ENCODE results near the gene ZBTB2.
"Not testable (repeated sequence)": the region's sequence is repeated elsewhere in the genome, so short reads cannot be mapped to it uniquely, and the experiment has no call there.

ZBTB2 gene

DNA sequence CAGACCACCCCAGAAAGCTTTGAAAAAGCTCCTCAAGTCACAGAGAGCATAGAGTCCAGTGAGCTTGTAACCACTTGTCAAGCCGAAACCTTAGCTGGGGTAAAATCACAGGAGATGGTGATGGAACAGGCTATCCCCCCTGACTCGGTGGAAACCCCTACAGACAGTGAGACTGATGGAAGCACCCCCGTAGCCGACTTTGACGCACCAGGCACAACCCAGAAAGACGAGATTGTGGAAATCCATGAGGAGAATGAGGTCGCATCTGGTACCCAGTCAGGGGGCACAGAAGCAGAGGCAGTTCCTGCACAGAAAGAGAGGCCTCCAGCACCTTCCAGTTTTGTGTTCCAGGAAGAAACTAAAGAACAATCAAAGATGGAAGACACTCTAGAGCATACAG is 39.6 kb downstream of the ZBTB2 start:
- Histone ChIP-seq H3K4me1 (ENCODE audit: low read length) (no peaks in the 10 kb centered on the region), H3K9me3 (ENCODE audit: insufficient read depth, low read length) (no peaks in the 10 kb centered on the region), H3K27me3 (ENCODE audit: low read depth, low read length) (no peaks in the 10 kb centered on the region), H3K4me2 (ENCODE audit: low read length) (no peak overlapping the region), H3K9ac (ENCODE audit: low read length) (no peak overlapping the region), H4K20me1 (ENCODE audit: insufficient read depth, low read length) (no peaks in the 10 kb centered on the region), H3K4me3 (ENCODE audit: low read length) (no peak overlapping the region), H3K27ac (ENCODE audit: low read length) (no peak overlapping the region), H2AFZ (ENCODE audit: low read depth, low read length) (no peak overlapping the region), H3K79me2 (ENCODE audit: low read length) (no peaks in the 10 kb centered on the region), H3K36me3 (replicated peaks; ENCODE audit: low read depth, low read length) (peaks cover 5% of the 10 kb centered on the region)
- no peak for TF ChIP-seq EZH2phosphoT487 (IDR thresholded peaks at IDR 0.05; ENCODE audit: low read depth)
- TF ChIP-seq, protein P1, sequence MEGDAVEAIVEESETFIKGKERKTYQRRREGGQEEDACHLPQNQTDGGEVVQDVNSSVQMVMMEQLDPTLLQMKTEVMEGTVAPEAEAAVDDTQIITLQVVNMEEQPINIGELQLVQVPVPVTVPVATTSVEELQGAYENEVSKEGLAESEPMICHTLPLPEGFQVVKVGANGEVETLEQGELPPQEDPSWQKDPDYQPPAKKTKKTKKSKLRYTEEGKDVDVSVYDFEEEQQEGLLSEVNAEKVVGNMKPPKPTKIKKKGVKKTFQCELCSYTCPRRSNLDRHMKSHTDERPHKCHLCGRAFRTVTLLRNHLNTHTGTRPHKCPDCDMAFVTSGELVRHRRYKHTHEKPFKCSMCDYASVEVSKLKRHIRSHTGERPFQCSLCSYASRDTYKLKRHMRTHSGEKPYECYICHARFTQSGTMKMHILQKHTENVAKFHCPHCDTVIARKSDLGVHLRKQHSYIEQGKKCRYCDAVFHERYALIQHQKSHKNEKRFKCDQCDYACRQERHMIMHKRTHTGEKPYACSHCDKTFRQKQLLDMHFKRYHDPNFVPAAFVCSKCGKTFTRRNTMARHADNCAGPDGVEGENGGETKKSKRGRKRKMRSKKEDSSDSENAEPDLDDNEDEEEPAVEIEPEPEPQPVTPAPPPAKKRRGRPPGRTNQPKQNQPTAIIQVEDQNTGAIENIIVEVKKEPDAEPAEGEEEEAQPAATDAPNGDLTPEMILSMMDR (IDR thresholded peaks at IDR 0.05; ENCODE audit: low read depth, low read length) = no peak

DNA sequence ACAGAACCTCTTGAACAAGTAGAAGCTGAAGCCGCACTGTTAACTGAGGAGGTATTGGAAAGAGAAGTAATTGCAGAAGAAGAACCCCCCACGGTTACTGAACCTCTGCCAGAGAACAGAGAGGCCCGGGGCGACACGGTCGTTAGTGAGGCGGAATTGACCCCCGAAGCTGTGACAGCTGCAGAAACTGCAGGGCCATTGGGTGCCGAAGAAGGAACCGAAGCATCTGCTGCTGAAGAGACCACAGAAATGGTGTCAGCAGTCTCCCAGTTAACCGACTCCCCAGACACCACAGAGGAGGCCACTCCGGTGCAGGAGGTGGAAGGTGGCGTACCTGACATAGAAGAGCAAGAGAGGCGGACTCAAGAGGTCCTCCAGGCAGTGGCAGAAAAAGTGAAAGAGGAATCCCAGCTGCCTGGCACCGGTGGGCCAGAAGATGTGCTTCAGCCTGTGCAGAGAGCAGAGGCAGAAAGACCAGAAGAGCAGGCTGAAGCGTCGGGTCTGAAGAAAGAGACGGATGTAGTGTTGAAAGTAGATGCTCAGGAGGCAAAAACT is 40.1 kb downstream of the ZBTB2 start:
- Histone ChIP-seq H4K20me1 (ENCODE audit: insufficient read depth, low read length) (no peaks in the 10 kb centered on the region), H3K4me2 (ENCODE audit: low read length) (no peak overlapping the region), H3K36me3 (replicated peaks; ENCODE audit: low read depth, low read length) (peaks cover under 1% of the 10 kb centered on the region), H2AFZ (ENCODE audit: low read depth, low read length) (no peak overlapping the region), H3K9ac (ENCODE audit: low read length) (no peak overlapping the region), H3K4me3 (ENCODE audit: low read length) (no peak overlapping the region), H3K27me3 (ENCODE audit: low read depth, low read length) (no peaks in the 10 kb centered on the region), H3K79me2 (ENCODE audit: low read length) (no peaks in the 10 kb centered on the region), H3K9me3 (ENCODE audit: insufficient read depth, low read length) (no peaks in the 10 kb centered on the region), H3K27ac (ENCODE audit: low read length) (no peak overlapping the region), H3K4me1 (ENCODE audit: low read length) (no peaks in the 10 kb centered on the region)
- TF ChIP-seq, protein P1 (IDR thresholded peaks at IDR 0.05; ENCODE audit: low read depth, low read length) = no peak
- no peak for TF ChIP-seq EZH2phosphoT487 (IDR thresholded peaks at IDR 0.05; ENCODE audit: low read depth)

DNA sequence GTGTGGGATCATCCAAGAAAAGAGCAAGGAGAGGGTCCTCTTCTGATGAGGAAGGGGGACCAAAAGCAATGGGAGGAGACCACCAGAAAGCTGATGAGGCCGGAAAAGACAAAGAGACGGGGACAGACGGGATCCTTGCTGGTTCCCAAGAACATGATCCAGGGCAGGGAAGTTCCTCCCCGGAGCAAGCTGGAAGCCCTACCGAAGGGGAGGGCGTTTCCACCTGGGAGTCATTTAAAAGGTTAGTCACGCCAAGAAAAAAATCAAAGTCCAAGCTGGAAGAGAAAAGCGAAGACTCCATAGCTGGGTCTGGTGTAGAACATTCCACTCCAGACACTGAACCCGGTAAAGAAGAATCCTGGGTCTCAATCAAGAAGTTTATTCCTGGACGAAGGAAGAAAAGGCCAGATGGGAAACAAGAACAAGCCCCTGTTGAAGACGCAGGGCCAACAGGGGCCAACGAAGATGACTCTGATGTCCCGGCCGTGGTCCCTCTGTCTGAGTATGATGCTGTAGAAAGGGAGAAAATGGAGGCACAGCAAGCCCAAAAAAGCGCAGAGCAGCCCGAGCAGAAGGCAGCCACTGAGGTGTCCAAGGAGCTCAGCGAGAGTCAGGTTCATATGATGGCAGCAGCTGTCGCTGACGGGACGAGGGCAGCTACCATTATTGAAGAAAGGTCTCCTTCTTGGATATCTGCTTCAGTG is 40.8 kb downstream of the ZBTB2 start:
- no peak overlapping the region for H3K4me2 ChIP-seq (ENCODE audit: low read length)
- H3K79me2 ChIP-seq (ENCODE audit: low read length) = no peaks in the 10 kb centered on the region
- no peak overlapping the region for H3K9ac ChIP-seq (ENCODE audit: low read length)
- H3K4me1 ChIP-seq (ENCODE audit: low read length) = no peaks in the 10 kb centered on the region
- H3K4me3 ChIP-seq (ENCODE audit: low read length) = no peak overlapping the region
- H3K36me3 ChIP-seq (replicated peaks; ENCODE audit: low read depth, low read length) = no peaks in the 10 kb centered on the region
- H2AFZ ChIP-seq (ENCODE audit: low read depth, low read length) = no peak overlapping the region
- H3K9me3 ChIP-seq (ENCODE audit: insufficient read depth, low read length) = no peaks in the 10 kb centered on the region
- no peak for TF ChIP-seq EZH2phosphoT487 (IDR thresholded peaks at IDR 0.05; ENCODE audit: low read depth)
- TF ChIP-seq, protein P1 (IDR thresholded peaks at IDR 0.05; ENCODE audit: low read depth, low read length) = no peak
- no peaks in the 10 kb centered on the region for H4K20me1 ChIP-seq (ENCODE audit: insufficient read depth, low read length)
- no peaks in the 10 kb centered on the region for H3K27me3 ChIP-seq (ENCODE audit: low read depth, low read length)
- no peak overlapping the region for H3K27ac ChIP-seq (ENCODE audit: low read length)

DNA sequence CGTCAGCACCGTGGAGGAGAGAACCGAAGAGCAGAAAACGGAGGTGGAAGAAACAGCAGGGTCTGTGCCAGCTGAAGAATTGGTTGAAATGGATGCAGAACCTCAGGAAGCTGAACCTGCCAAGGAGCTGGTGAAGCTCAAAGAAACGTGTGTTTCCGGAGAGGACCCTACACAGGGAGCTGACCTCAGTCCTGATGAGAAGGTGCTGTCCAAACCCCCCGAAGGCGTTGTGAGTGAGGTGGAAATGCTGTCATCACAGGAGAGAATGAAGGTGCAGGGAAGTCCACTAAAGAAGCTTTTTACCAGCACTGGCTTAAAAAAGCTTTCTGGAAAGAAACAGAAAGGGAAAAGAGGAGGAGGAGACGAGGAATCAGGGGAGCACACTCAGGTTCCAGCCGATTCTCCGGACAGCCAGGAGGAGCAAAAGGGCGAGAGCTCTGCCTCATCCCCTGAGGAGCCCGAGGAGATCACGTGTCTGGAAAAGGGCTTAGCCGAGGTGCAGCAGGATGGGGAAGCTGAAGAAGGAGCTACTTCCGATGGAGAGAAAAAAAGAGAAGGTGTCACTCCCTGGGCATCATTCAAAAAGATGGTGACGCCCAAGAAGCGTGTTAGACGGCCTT is 41.6 kb downstream of the ZBTB2 start:
- no peak for TF ChIP-seq EZH2phosphoT487 (IDR thresholded peaks at IDR 0.05; ENCODE audit: low read depth)
- TF ChIP-seq, protein P1 (IDR thresholded peaks at IDR 0.05; ENCODE audit: low read depth, low read length) = no peak
- Histone ChIP-seq H3K27ac (ENCODE audit: low read length) (no peak overlapping the region), H2AFZ (ENCODE audit: low read depth, low read length) (no peak overlapping the region), H3K9me3 (ENCODE audit: insufficient read depth, low read length) (no peaks in the 10 kb centered on the region), H3K4me2 (ENCODE audit: low read length) (no peak overlapping the region), H3K4me3 (ENCODE audit: low read length) (no peak overlapping the region), H4K20me1 (ENCODE audit: insufficient read depth, low read length) (no peaks in the 10 kb centered on the region), H3K4me1 (ENCODE audit: low read length) (no peaks in the 10 kb centered on the region), H3K36me3 (replicated peaks; ENCODE audit: low read depth, low read length) (no peaks in the 10 kb centered on the region), H3K9ac (ENCODE audit: low read length) (no peak overlapping the region), H3K27me3 (ENCODE audit: low read depth, low read length) (no peaks in the 10 kb centered on the region), H3K79me2 (ENCODE audit: low read length) (no peaks in the 10 kb centered on the region)

DNA sequence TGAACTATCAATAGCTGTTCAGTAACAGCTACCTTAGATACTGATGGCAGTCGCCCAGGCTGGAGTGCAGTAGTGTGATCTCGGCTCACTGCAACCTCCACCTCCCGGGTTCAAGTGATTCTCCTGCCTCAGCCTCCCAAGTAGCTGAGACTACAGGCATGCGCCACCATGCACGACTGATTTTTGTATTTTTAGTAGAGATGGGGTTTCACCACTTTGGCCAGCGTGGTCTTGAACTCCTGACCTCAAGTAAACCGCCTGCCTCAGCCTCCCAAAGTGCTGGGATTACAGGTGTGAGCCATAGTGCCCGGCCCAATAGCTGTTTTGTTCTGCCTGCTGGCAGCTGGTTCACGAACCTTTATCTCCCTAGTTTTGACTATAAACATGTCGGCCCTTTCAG is 48.6 kb downstream of the ZBTB2 start:
- H3K4me1 ChIP-seq (ENCODE audit: low read length); H3K27ac ChIP-seq (ENCODE audit: low read length); H3K9ac ChIP-seq (ENCODE audit: low read length); H3K27me3 ChIP-seq (ENCODE audit: low read depth, low read length); H3K9me3 ChIP-seq (ENCODE audit: insufficient read depth, low read length); H3K36me3 ChIP-seq (replicated peaks; ENCODE audit: low read depth, low read length); H3K4me3 ChIP-seq (ENCODE audit: low read length); H4K20me1 ChIP-seq (ENCODE audit: insufficient read depth, low read length); H3K4me2 ChIP-seq (ENCODE audit: low read length); H3K79me2 ChIP-seq (ENCODE audit: low read length); H2AFZ ChIP-seq (ENCODE audit: low read depth, low read length): not testable (repeated sequence)

Measured in OCI-LY3 (cell line).